Neural cell (in vitro differentiated cells): ENCODE measurements around the gene WIPF2. TPM values are rescaled to one million over a fixed set of nuclear protein-coding genes. Genes with fewer than 3 reads are reported as not detected.

Source experiments
- H2AFZ ChIP-seq: fragments of 200-600, 300-800 bp; sonication (generic), shearing (Covaris generic); 2 replicates; pipeline ENCODE4 v1.6.0; 2014; ENCODE audit warnings: low read depth, mild to moderate bottlenecking, antibody characterized with exemption, low read length, moderate library complexity
- H3F3A ChIP-seq: fragments of 200-600 bp; shearing (Covaris generic); 2 replicates; pipeline ENCODE4 v1.6.1; 2016; ENCODE audit warnings: mild to moderate bottlenecking, moderate library complexity, mixed read lengths, antibody characterized with exemption, low read length; ENCODE audit not compliant: insufficient read depth, poor library complexity, severe bottlenecking
- H3K27ac ChIP-seq: fragments of 200-600, 300-800 bp; sonication (generic), shearing (Covaris generic); 2 replicates; pipeline ENCODE4 v1.5.1; 2014; ENCODE audit warnings: mild to moderate bottlenecking, low read length, moderate library complexity
- H3K27me3 ChIP-seq: fragments of 300-800, 200-600 bp; sonication (generic), shearing (Covaris generic); 2 replicates; pipeline ENCODE4 v1.6.0; 2014; ENCODE audit warnings: mild to moderate bottlenecking, low read depth, low read length, moderate library complexity; ENCODE audit not compliant: insufficient read depth
- H3K36me3 ChIP-seq: fragments of 300-800, 200-600 bp; sonication (generic), shearing (Covaris generic); 2 replicates; pipeline ENCODE4 v1.5.1; 2014; ENCODE audit warnings: mild to moderate bottlenecking, antibody characterized with exemption, low read length, moderate library complexity; ENCODE audit not compliant: insufficient read depth
- H3K4me2 ChIP-seq: fragments of 300-800, 200-600 bp; sonication (generic), shearing (Covaris generic); 2 replicates; pipeline ENCODE4 v1.6.0; 2014; ENCODE audit warnings: mild to moderate bottlenecking, low read length
- H3K4me3 ChIP-seq: fragments of 300-800, 200-600 bp; sonication (generic), shearing (Covaris generic); 2 replicates; pipeline ENCODE4 v1.5.1; 2014; ENCODE audit warnings: mild to moderate bottlenecking, low read length, moderate library complexity
- H3K79me2 ChIP-seq: fragments of 200-600 bp; shearing (Covaris generic); replicated peaks from 2 replicates; pipeline ENCODE4 v1.6.0; 2014; ENCODE audit warnings: mild to moderate bottlenecking, low read length, moderate library complexity; ENCODE audit not compliant: insufficient read depth
- H3K9ac ChIP-seq: fragments of 300-800, 200-600 bp; sonication (generic), shearing (Covaris generic); 2 replicates; pipeline ENCODE4 v1.6.1; 2016; ENCODE audit warnings: mild to moderate bottlenecking, low read length, mixed read lengths
- H3K9me2 ChIP-seq: fragments of 200-600 bp; shearing (Covaris generic); 2 replicates; pipeline ENCODE4 v1.6.1; 2016; ENCODE audit warnings: mild to moderate bottlenecking, low read length, mixed read lengths; ENCODE audit not compliant: insufficient read depth
- H3K9me3 ChIP-seq: fragments of 200-600, 300-800 bp; sonication (generic), shearing (Covaris generic); 2 replicates; pipeline ENCODE4 v1.6.1; 2016; ENCODE audit warnings: mild to moderate bottlenecking, mixed run types, low read length, moderate library complexity, mixed read lengths
- H4K20me1 ChIP-seq: fragments of 200-600 bp; shearing (Covaris generic); 2 replicates; pipeline ENCODE4 v1.6.1; 2016; ENCODE audit warnings: mild to moderate bottlenecking, mixed run types; ENCODE audit not compliant: insufficient read depth
- CTCF ChIP-seq: fragments of 450-650 bp; IDR thresholded peaks from 2 replicates; pipeline ENCODE4 v1.5.1; 2014; ENCODE audit warnings: antibody characterized with exemption, mild to moderate bottlenecking, moderate library complexity; ENCODE audit not compliant: poor library complexity, severe bottlenecking
- EP300 ChIP-seq: fragments of 450-650 bp; conservative IDR thresholded peaks from 2 replicates; pipeline ENCODE4 v1.6.1; 2014; ENCODE audit warnings: antibody characterized with exemption, mild to moderate bottlenecking, moderate library complexity; ENCODE audit not compliant: poor library complexity, severe bottlenecking
- EZH2 ChIP-seq: fragments of 200-600, 300-800 bp; shearing (Covaris generic), sonication (generic); IDR thresholded peaks from 2 replicates; pipeline ENCODE4 v1.6.1; 2014; ENCODE audit warnings: antibody characterized with exemption, low read length, borderline replicate concordance, mild to moderate bottlenecking; ENCODE audit not compliant: insufficient read depth, poor library complexity, severe bottlenecking
- MXI1 ChIP-seq: fragments of 450-650 bp; conservative IDR thresholded peaks from 2 replicates; pipeline ENCODE4 v1.6.1; 2014; ENCODE audit warnings: antibody characterized with exemption, mild to moderate bottlenecking; ENCODE audit not compliant: poor library complexity, severe bottlenecking
- POLR2AphosphoS5 ChIP-seq: IDR thresholded peaks from 2 replicates; pipeline ENCODE4 v1.6.1; 2012
- RAD21 ChIP-seq: fragments of 450-650 bp; conservative IDR thresholded peaks from 2 replicates; pipeline ENCODE4 v1.6.1; 2014; ENCODE audit warnings: antibody characterized with exemption, mild to moderate bottlenecking, moderate library complexity
- REST ChIP-seq: IDR thresholded peaks from 2 replicates; pipeline ENCODE4 v1.6.1; 2012; ENCODE audit warnings: borderline replicate concordance
- SMC3 ChIP-seq: fragments of 450-650 bp; conservative IDR thresholded peaks from 2 replicates; pipeline ENCODE4 v1.6.1; 2014; ENCODE audit warnings: antibody characterized with exemption, mild to moderate bottlenecking, moderate library complexity; ENCODE audit not compliant: poor library complexity
- TAF1 ChIP-seq: IDR thresholded peaks from 2 replicates; pipeline ENCODE4 v1.6.1; 2012; ENCODE audit warnings: low read depth
- polyA plus RNA-seq: library from polyadenylated mRNA; depleted of rRNA; stranded (reverse); fragments of >200 nt; gene quantifications from 2 replicates; pipeline ENCODE4 v1.2.3, GENCODE V29; 2014

The WIPF2 gene
- polyA plus RNA-seq, 1 donor from 2014 or later: 11.5 TPM

GRCh38 chr17:40321524-40321929, 102.4 kb downstream of the WIPF2 start:
- Histone ChIP-seq H4K20me1 (no peaks in the 10 kb centered on the region), H3K79me2 (peaks cover 7% of the 10 kb centered on the region), H3K4me3 (no peak overlapping the region), H3K9me2 (no peaks in the 10 kb centered on the region), H3F3A (no peaks in the 10 kb centered on the region), H2AFZ (no peak overlapping the region), H3K36me3 (no peaks in the 10 kb centered on the region), H3K27ac (no peak overlapping the region), H3K9me3 (no peaks in the 10 kb centered on the region), H3K4me2 (no peak overlapping the region), H3K27me3 (peaks cover 5% of the 10 kb centered on the region), H3K9ac (no peak overlapping the region)
- TF ChIP-seq CTCF: no peak
- no peak for TF ChIP-seq MXI1
- no peak for TF ChIP-seq TAF1
- TF ChIP-seq REST: no peak
- no peak for TF ChIP-seq RAD21
- TF ChIP-seq EP300: no peak
- no peak for TF ChIP-seq SMC3
- no peak for TF ChIP-seq EZH2
- no peak for TF ChIP-seq POLR2AphosphoS5

GRCh38 chr17:40321961-40322357, 102.9 kb downstream of the WIPF2 start:
- no peak overlapping the region for H3K9ac ChIP-seq
- peaks cover 7% of the 10 kb centered on the region for H3K79me2 ChIP-seq
- no peak for TF ChIP-seq EP300
- peaks cover 5% of the 10 kb centered on the region for H3K27me3 ChIP-seq
- H2AFZ ChIP-seq: no peak overlapping the region
- no peak overlapping the region for H3K4me2 ChIP-seq
- H4K20me1 ChIP-seq: no peaks in the 10 kb centered on the region
- H3K9me2 ChIP-seq: no peaks in the 10 kb centered on the region
- H3F3A ChIP-seq: no peaks in the 10 kb centered on the region
- no peaks in the 10 kb centered on the region for H3K36me3 ChIP-seq
- no peaks in the 10 kb centered on the region for H3K9me3 ChIP-seq
- H3K27ac ChIP-seq: no peak overlapping the region
- no peak overlapping the region for H3K4me3 ChIP-seq
